Large intestine (tissue), 12 donors: ENCODE measurements around the gene CXCL11. TPM values are rescaled to one million over a fixed set of nuclear protein-coding genes. Genes with fewer than 3 reads are reported as not detected.

Experiments
- DNase-seq, 2 donors: peaks; one replicate each; pipeline versions ENCODE4 v3.0.0 to v3.0.0-alpha.2; 2013
- H3K27ac ChIP-seq: one replicate; pipeline ENCODE4 v1.5.1; 2013; ENCODE audit warnings: low read length
- H3K27me3 ChIP-seq: 2 replicates; pipeline ENCODE4 v1.6.1; 2013; ENCODE audit warnings: low read length; ENCODE audit not compliant: control insufficient read depth, insufficient read depth
- H3K36me3 ChIP-seq: 2 replicates; pipeline ENCODE4 v1.6.1; 2013; ENCODE audit warnings: low read length; ENCODE audit not compliant: control insufficient read depth, insufficient read depth
- H3K4me1 ChIP-seq: one replicate; pipeline ENCODE4 v1.6.1; 2013; ENCODE audit warnings: low read length; ENCODE audit not compliant: control insufficient read depth, insufficient read depth
- H3K4me3 ChIP-seq: one replicate; pipeline ENCODE4 v1.5.1; 2013; ENCODE audit warnings: low read length
- H3K9me3 ChIP-seq: one replicate; pipeline ENCODE4 v1.6.1; 2013; ENCODE audit warnings: mild to moderate bottlenecking, low read depth, low read length, moderate library complexity; ENCODE audit not compliant: control insufficient read depth
- WGBS: methylation state at CpG from one replicate; pipeline ENCODE4 v1.1.5; 2013; ENCODE audit warnings: low lambda C conversion rate; ENCODE audit not compliant: insufficient coverage; 5-methylcytosine and 5-hydroxymethylcytosine counted together
- long read RNA-seq, 11 donors: transcript quantifications; one replicate each; lab custom pipeline, GENCODE V29; 2026
- polyA plus RNA-seq: library from polyadenylated mRNA; unstranded; fragments of 120-200 nt; gene quantifications from one replicate; pipeline ENCODE4 v1.2.1, GENCODE V29; 2013

The CXCL11 gene
- polyA plus RNA-seq: 0.30 TPM
- long read RNA-seq, donor 1: 0 reads
- long read RNA-seq, donor 2: 0 reads
- long read RNA-seq, donor 3, partial matches to known transcripts: 0 of 1 reads
- long read RNA-seq, donor 3, other reads (novel, unspliced or antisense): 0 of 1 reads
- long read RNA-seq, donor 4: 0 reads
- long read RNA-seq, donor 5: 0 reads
- long read RNA-seq, donor 6, partial matches to known transcripts: 0 of 1 reads
- long read RNA-seq, donor 6, other reads (novel, unspliced or antisense): 0 of 1 reads
- long read RNA-seq, donor 7: 0 reads
- long read RNA-seq, donor 8: 0 reads
- long read RNA-seq, donor 9: 0 reads
- long read RNA-seq, donor 10: 0 reads
- long read RNA-seq, donor 11: 0 reads

DNA sequence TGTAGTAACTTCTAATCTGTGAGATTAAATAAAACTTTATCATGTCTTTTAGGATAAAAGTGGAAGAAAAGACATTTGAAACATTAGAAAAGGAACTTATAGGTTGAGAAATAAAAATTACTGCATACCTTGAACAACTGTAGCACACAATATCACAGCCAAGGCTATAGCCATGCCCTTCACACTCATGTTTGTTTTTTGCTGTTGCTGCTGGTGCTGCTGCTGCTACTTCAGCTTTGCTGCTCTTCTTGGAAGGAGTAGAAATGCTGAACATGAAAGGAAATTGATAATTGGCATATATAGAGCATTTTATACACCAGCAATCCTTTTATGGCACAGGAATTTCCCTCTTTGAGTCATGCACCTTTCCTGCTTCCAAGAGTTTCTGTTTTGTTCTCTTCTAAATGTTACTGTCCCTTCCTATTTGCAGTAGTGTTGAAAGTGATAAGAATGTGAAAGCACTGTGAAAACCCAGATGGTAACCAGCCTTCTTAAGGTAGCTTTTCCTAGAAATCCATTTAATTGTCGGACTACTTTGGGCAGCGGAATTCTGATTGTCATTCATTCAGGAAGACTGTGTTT lies at the start of gene CXCL11:
Gene CXCL11, minus strand, starts transcription at position 272 of the 582 bp plus-strand sequence. Its CDS starts 83 bp downstream, at position 189.
- no peaks in the 10 kb centered on the region for H3K4me1 ChIP-seq
- no peaks in the 10 kb centered on the region for H3K9me3 ChIP-seq
- no peak for DNase-seq
- no peak within 1 kb of the TSS for H3K4me3 ChIP-seq
- H3K27me3 ChIP-seq: no peaks in the 10 kb centered on the region
- H3K27ac ChIP-seq: no peak within 1 kb of the TSS
- no peaks in the 10 kb centered on the region for H3K36me3 ChIP-seq
- 100% methylated on average over 2 of the region's 2 CpGs for WGBS

DNA sequence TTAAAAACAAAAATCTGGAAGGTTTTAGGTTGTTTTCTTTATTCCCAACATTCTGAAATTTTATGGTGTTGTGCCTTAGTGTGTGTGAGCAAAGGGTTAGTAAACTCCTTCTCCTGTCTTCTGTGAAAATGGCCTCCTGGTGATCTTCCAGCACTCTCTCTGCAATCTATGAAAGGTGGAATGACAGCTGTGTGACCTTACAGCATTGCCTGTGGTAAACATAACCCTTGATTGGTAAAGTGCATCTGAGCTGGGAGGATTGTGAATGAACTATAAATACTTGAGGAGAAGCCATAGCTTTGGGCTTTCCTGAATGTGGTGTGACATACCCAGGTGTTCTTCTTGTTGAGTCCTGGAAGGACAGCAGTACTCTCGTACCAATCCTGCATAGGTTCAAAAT lies 48.7 kb upstream of the CXCL11 start:
- Histone ChIP-seq H3K27me3 (no peaks in the 10 kb centered on the region), H3K9me3 (no peaks in the 10 kb centered on the region), H3K27ac (no peak overlapping the region), H3K36me3 (no peaks in the 10 kb centered on the region), H3K4me1 (no peaks in the 10 kb centered on the region), H3K4me3 (no peak overlapping the region)
- WGBS: no CpG with 5 or more reads among the region's 1 CpG
- DNase-seq: no peak

DNA sequence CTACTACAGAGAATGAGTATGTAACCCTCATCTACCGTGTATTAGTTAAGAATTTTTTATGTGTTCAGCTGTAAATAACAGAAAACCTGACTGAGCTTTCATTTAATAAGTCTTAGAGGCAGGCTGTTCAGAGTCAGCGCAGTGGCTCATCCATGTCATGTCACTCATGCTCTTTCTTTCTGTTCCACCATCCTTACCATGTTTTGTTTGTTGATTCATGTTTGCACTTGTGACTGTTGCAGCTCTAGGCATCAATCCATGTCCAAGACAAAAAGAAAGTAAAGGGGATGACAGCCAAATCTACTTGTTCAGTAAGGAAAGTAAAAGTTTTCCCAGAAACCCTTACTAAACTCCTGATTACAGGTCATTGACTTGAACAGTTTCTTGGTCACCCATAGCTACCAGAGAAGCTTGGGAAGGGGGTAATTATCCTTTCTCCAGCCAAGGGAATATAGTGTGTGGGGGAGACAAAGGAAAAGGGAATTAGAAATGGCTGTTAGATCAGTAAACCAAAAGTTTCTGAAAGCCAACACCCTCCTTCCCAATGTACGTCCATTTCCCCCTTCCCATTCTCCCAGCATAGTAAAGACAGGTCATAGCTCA lies 47.6 kb upstream of the CXCL11 start:
- no peaks in the 10 kb centered on the region for H3K9me3 ChIP-seq
- no peaks in the 10 kb centered on the region for H3K27me3 ChIP-seq
- no CpG with 5 or more reads among the region's 3 CpGs for WGBS
- H3K36me3 ChIP-seq: no peaks in the 10 kb centered on the region
- no peaks in the 10 kb centered on the region for H3K4me1 ChIP-seq
- H3K27ac ChIP-seq: no peak overlapping the region
- DNase-seq: no peak
- H3K4me3 ChIP-seq: no peak overlapping the region

DNA sequence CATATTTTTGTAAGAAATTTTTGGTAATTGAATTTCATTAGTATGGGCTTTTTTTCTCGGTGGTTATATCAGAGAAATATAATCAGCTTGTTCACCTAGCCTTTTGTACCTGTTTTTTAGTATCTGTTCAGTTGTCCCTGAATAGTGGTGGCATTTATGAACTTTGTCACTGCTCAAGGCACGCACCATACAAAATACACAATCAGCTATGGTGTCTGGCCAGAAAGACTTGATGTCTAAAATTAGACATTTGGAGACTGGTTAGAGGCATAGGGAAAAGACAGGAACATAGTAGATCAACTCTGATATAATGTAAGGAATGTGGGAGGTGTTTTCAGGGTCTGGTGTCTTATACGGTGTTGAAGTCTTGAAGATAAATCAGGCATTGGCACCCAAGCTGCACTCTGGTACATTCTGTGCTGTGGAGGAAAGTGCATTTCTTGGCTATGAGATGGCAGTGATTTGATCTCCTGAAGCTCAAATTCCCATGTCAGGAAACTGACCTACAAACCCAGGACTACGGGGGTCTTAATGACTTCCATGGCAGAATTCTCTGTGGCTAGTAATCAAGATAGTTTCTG lies 42.3 kb upstream of the CXCL11 start:
- 92% methylated on average over 3 of the region's 4 CpGs for WGBS
- Histone ChIP-seq H3K9me3 (no peaks in the 10 kb centered on the region), H3K36me3 (no peaks in the 10 kb centered on the region), H3K27me3 (no peaks in the 10 kb centered on the region), H3K4me1 (no peaks in the 10 kb centered on the region), H3K27ac (no peak overlapping the region), H3K4me3 (no peak overlapping the region)
- no peak for DNase-seq

DNA sequence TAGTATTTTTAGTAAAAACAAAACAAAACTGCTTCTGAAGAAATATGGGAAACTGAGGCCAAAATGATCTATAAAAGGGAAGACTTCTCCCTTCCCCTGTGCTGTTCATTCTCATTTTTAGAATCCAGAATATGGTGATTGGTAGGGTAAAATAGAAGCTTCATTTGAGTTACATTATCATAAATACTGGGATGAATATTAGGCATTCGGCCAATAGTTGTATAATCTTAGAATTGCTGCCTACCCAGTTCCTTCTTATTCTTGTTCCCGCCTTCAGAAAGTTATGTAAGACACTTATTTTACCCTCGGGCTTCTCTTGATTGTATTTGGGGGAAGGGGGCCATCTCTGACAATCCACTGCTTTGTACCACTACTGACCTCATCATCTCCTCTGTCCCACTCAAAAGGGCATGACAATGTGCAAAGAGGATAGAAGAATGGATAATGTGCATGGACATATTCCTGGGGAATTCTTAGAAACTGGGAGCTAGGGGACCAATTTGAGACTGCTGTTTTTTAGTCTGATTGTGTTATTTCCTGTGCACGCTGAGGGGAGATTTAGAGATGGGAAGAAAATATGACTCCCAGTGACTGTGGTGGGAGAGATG lies 39.2 kb upstream of the CXCL11 start:
- DNase-seq: no peak
- Histone ChIP-seq H3K36me3 (no peaks in the 10 kb centered on the region), H3K27ac (no peak overlapping the region), H3K4me1 (no peaks in the 10 kb centered on the region), H3K27me3 (no peaks in the 10 kb centered on the region), H3K9me3 (no peaks in the 10 kb centered on the region), H3K4me3 (no peak overlapping the region)
- no CpG with 5 or more reads among the region's 4 CpGs for WGBS

DNA sequence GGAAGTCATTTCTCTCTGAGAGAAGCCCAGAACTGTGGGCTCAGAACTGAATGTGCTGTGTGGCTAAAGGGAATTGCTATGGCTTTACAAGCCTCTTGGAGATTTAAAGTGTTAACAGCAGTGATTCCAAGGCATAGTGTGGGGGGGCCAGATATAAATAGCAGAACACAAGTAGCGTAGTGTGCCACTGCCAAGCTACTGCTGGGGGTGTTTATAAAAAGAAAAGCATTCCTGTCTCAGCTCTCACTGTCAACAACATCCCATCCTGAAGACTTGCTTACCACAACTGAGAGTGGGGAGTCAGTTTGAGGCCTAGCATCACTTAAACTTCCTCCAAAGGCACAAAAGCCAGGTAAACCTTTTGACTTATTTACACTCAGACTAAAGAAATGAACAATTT lies 38.6 kb upstream of the CXCL11 start, which contains the start of gene ART3:
Gene ART3, plus strand, starts transcription at position 242 of the 400 bp plus-strand sequence. CDS start 1,181 bp downstream, outside the sequence.
- Histone ChIP-seq H3K4me1 (no peaks in the 10 kb centered on the region), H3K9me3 (no peaks in the 10 kb centered on the region), H3K27ac (no peak within 1 kb of the TSS), H3K4me3 (no peak within 1 kb of the TSS), H3K36me3 (no peaks in the 10 kb centered on the region), H3K27me3 (no peaks in the 10 kb centered on the region)
- no peak for DNase-seq
- no CpG with 5 or more reads among the region's 1 CpG for WGBS

DNA sequence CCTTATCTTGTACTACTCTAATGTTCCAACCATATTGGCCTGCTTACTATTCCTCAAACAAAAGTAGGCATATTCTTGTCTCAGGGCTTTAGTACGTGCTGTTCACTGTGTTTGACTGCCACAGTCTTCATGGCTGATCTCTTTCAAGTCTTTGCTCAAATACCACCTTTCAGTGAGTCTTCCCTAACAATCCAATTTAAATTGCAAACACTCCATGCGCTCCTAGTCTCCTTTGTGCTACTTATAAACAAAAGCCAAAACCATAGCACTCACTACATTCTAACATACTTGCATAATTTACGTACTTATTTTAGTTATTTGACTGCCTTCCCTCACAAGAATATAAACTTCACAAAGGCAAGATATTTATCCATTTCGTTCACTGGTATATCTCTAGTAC lies 36.9 kb upstream of the CXCL11 start:
- Histone ChIP-seq H3K36me3 (no peaks in the 10 kb centered on the region), H3K4me3 (no peak overlapping the region), H3K9me3 (no peaks in the 10 kb centered on the region), H3K27me3 (no peaks in the 10 kb centered on the region), H3K27ac (no peak overlapping the region), H3K4me1 (no peaks in the 10 kb centered on the region)
- DNase-seq: no peak
- WGBS: 69% methylated on average over 2 of the region's 4 CpGs

DNA sequence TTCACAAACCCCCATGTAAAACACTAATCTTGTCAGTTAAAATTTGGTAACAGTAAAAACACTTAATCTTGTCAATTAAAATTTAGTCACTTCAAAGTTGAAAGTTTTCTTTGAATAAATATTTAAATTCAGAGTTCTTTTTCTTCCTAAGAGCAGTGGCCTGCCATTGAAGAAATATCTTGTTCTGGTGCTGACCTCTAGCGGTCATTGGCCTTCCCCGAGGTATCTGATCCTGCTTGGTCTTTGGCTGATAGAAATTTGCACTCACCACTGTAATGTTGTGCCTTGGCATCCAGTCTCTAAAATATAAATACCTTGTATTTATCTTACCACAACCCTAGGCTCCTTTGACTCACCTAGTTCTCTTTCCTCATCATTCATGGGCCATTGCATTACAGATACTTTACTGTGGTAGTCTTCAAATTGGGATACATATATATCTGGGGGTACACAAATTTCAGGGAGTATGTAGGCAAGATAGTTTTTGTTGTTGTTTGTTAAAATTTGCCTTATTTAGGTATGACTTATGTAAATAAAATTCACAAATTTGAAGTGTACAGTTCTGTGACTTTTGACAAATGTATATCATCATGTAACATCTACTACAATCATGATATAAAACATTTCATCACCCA lies 31.9 kb upstream of the CXCL11 start:
- DNase-seq: peak; percentile 56
- H3K4me3 ChIP-seq: no peak overlapping the region
- H3K9me3 ChIP-seq: no peaks in the 10 kb centered on the region
- WGBS: no CpG with 5 or more reads among the region's 2 CpGs
- no peaks in the 10 kb centered on the region for H3K27me3 ChIP-seq
- no peaks in the 10 kb centered on the region for H3K4me1 ChIP-seq
- no peak overlapping the region for H3K27ac ChIP-seq
- H3K36me3 ChIP-seq: no peaks in the 10 kb centered on the region

DNA sequence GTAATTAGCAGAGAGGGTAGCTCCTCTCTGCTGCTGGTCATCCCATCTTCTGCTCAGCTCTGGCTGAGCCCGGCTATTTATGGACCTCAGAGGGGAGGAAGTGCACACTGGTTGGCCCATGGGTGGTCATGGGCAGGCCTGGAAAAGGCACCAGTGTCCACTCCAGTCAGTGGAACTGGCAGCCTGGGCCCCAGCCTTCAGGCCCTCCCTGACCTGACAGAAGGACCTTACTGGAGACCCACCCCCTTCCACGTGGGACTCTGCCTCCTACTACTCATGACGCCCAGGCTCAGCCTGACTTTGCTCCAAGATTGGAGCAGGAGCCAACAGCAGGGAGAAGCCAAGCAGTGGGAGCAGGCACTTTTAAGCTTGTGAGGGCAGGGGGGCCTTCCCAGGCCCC lies 30.7 kb upstream of the CXCL11 start:
- no peaks in the 10 kb centered on the region for H3K4me1 ChIP-seq
- no CpG with 5 or more reads among the region's 3 CpGs for WGBS
- no peaks in the 10 kb centered on the region for H3K27me3 ChIP-seq
- no peak overlapping the region for H3K4me3 ChIP-seq
- no peak overlapping the region for H3K27ac ChIP-seq
- no peaks in the 10 kb centered on the region for H3K36me3 ChIP-seq
- no peaks in the 10 kb centered on the region for H3K9me3 ChIP-seq
- no peak for DNase-seq

DNA sequence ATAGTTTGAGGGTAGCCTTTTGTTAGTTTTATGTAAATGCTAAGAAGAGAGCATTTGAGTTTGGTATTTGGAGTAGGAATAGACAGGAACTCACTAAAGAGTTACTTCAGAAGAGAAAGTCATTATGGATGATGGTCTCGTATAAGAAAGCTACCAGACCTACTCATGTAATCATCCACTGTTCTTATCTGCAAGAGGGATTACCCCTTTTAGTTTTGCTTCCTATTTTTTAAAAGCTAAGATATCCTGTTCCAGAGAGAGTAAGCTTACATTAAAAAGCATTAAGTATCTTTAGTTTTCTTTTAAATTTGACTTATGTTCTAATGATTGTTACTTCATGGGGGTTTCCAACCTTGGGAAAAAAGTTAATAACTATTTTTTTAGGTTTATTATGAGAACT lies 26.1 kb upstream of the CXCL11 start:
- no peaks in the 10 kb centered on the region for H3K27me3 ChIP-seq
- H3K4me1 ChIP-seq: no peaks in the 10 kb centered on the region
- H3K36me3 ChIP-seq: no peaks in the 10 kb centered on the region
- DNase-seq: no peak
- H3K4me3 ChIP-seq: no peak overlapping the region
- WGBS: 43% methylated on average over 1 of the region's 1 CpG
- H3K9me3 ChIP-seq: no peaks in the 10 kb centered on the region
- no peak overlapping the region for H3K27ac ChIP-seq
